ENCODE measurements around the gene TLL2.

Gene TLL2

GRCh38 chr10:96379758-96380157, 134.0 kb downstream of the TLL2 start:
- in situ Hi-C loops (cut with MboI; ENCODE audit: low pct_unique_long_range_greater_than_20kb, low sequenced_read_pairs, unreplicated experiment), result loop anchor here (25.0 kb wide), 1 partner anchor 658 kb away; no protein-coding TSS in a partner anchor
- no peak for DNase-seq (ENCODE audit: low spot score)
- TF ChIP-seq, protein P1, sequence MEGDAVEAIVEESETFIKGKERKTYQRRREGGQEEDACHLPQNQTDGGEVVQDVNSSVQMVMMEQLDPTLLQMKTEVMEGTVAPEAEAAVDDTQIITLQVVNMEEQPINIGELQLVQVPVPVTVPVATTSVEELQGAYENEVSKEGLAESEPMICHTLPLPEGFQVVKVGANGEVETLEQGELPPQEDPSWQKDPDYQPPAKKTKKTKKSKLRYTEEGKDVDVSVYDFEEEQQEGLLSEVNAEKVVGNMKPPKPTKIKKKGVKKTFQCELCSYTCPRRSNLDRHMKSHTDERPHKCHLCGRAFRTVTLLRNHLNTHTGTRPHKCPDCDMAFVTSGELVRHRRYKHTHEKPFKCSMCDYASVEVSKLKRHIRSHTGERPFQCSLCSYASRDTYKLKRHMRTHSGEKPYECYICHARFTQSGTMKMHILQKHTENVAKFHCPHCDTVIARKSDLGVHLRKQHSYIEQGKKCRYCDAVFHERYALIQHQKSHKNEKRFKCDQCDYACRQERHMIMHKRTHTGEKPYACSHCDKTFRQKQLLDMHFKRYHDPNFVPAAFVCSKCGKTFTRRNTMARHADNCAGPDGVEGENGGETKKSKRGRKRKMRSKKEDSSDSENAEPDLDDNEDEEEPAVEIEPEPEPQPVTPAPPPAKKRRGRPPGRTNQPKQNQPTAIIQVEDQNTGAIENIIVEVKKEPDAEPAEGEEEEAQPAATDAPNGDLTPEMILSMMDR (IDR thresholded peaks at IDR 0.05; ENCODE audit: extremely low read depth, insufficient read depth, missing control alignments), result no peak

- in situ Hi-C loops (cut with MboI; ENCODE audit: low pct_unique_long_range_greater_than_20kb, low sequenced_read_pairs, unreplicated experiment), result loop anchor here (25.0 kb wide), 1 partner anchor 659 kb away; no protein-coding TSS in a partner anchor
- DNase-seq (ENCODE audit: low spot score), result no peak
Measured at GRCh38 chr10:96378741-96379140, 135.0 kb downstream of the TLL2 start.

GRCh38 chr10:96377816-96378294, 135.9 kb downstream of the TLL2 start:
- in situ Hi-C loops (cut with MboI; ENCODE audit: low pct_unique_long_range_greater_than_20kb, low sequenced_read_pairs, unreplicated experiment), result loop anchor here (25.0 kb wide), 1 partner anchor 659 kb away; no protein-coding TSS in a partner anchor
- TF ChIP-seq, protein P1 (IDR thresholded peaks at IDR 0.05; ENCODE audit: extremely low read depth, insufficient read depth, missing control alignments), result no peak
- no peak for DNase-seq (ENCODE audit: low spot score)

More at GRCh38 chr10:96378741-96379140, 135.0 kb downstream of the TLL2 start:
- TF ChIP-seq, protein P1 (IDR thresholded peaks at IDR 0.05; ENCODE audit: extremely low read depth, insufficient read depth, missing control alignments), result no peak

DNA sequence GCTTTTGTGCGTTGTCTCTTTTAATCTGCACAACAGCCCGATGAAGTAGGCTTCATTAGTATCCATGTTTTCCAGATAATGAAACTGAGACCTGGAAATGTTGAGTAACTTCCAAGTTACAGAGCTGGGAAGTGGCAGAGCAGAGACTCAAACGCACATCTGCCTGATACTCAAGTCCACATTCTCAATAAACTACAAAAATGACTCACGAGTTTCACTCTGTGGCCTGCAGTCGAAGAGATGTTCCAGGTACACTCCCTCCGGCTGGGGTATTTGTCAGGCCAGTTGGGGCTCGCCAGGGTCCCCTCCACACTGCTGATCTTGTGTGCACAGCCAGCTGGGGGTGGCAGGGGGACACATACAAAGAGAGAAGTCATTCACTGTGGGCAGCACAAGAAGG, 137.2 kb downstream of the TLL2 start:
- TF ChIP-seq, protein P1 (IDR thresholded peaks at IDR 0.05; ENCODE audit: extremely low read depth, insufficient read depth, missing control alignments), result no peak
- in situ Hi-C loops (cut with MboI; ENCODE audit: low pct_unique_long_range_greater_than_20kb, low sequenced_read_pairs, unreplicated experiment), result loop anchor here (25.0 kb wide), 1 partner anchor 661 kb away; no protein-coding TSS in a partner anchor
- DNase-seq (ENCODE audit: low spot score), result peak; percentile 79

- peak; percentile 93 for DNase-seq (ENCODE audit: low spot score)
- in situ Hi-C loops (cut with MboI; ENCODE audit: low pct_unique_long_range_greater_than_20kb, low sequenced_read_pairs, unreplicated experiment), result loop anchor here (25.0 kb wide), 1 partner anchor 662 kb away; no protein-coding TSS in a partner anchor
- TF ChIP-seq, protein P1 (IDR thresholded peaks at IDR 0.05; ENCODE audit: extremely low read depth, insufficient read depth, missing control alignments), result peak; percentile 96
Measured at GRCh38 chr10:96374985-96375830, 138.5 kb downstream of the TLL2 start.

- TF ChIP-seq, protein P1 (IDR thresholded peaks at IDR 0.05; ENCODE audit: extremely low read depth, insufficient read depth, missing control alignments), result no peak
Measured at GRCh38 chr10:96374639-96374984, 139.1 kb downstream of the TLL2 start.

More at GRCh38 chr10:96374639-96374984, 139.1 kb downstream of the TLL2 start:
- in situ Hi-C loops (cut with MboI; ENCODE audit: low pct_unique_long_range_greater_than_20kb, low sequenced_read_pairs, unreplicated experiment), result no loop called here
- no peak for DNase-seq (ENCODE audit: low spot score)
